HepG2 (cell line): ENCODE data around the gene RBM44. TPM values are rescaled to one million over a fixed set of nuclear protein-coding genes. Genes with fewer than 3 reads are reported as not detected.

Experiments used
- ATAC-seq: fragments of 200-7000 bp; cut with Tn5 transposase; 3 replicates; pipeline ENCODE4 v1.9.1; 2020; ENCODE audit warnings: mild to moderate bottlenecking, moderate library complexity
- BruUV-seq: library from RNA; stranded (reverse); fragments of 400-500 nt; replicated peaks from 2 replicates; lab custom pipeline; 2021; lab: Mats Ljungman, UMichigan
- CTCF ChIA-PET: fragments of 300-600 bp; formaldehyde crosslinking; extraction: SDS; loops from one replicate; lab custom pipeline; 2021; ENCODE audit warnings: low total read pairs, inconsistent platforms, low intra/inter-chr PET ratio; lab: Yijun Ruan, JAX
- POLR2A ChIA-PET: fragments of 350-600 bp; sonication (Branson Sonifier 250); formaldehyde crosslinking; loops from one replicate; lab custom pipeline; 2020; ENCODE audit warnings: antibody characterized with exemption, inconsistent platforms; lab: Yijun Ruan, JAX
- DNase-seq: peaks from one replicate; pipeline ENCODE4 v3.0.0-alpha.2; 2015; ENCODE audit warnings: low spot score
- FAIRE-seq: peaks from 3 replicates; lab custom pipeline; 2011; peaks lifted over from hg19 to GRCh38; lab: Jason Lieb, UNC
- H2AFZ ChIP-seq: one replicate; pipeline ENCODE4 v1.6.1; 2011; ENCODE audit warnings: low read length, inconsistent platforms
- H3K27ac ChIP-seq: fragments of 300-600 bp; 3 replicates; pipeline ENCODE4 v1.8.0; 2011; ENCODE audit warnings: mixed run types, mild to moderate bottlenecking, mixed read lengths, low read length, inconsistent platforms; ENCODE audit not compliant: insufficient read depth; ENCODE audit errors: extremely low read length
- H3K27me3 ChIP-seq, 2 experiments: fragments of 200-600 bp in 1 of 2; 2 replicates in 1 of 2; 3 replicates in 1 of 2; pipeline versions ENCODE4 v1.6.0 to v1.8.0; 2011; ENCODE audit warnings: low read length in 2 of 2, mild to moderate bottlenecking in 2 of 2, moderate library complexity in 2 of 2, inconsistent platforms in 1 of 2; ENCODE audit not compliant: insufficient read depth in 2 of 2, control insufficient read depth in 1 of 2
- H3K36me3 ChIP-seq, 2 experiments: fragments of 200-600 bp in 1 of 2; replicated peaks in 1 of 2; 2 replicates in 1 of 2; 3 replicates in 1 of 2; pipeline versions ENCODE4 v1.5.1 to v1.8.0; 2011; ENCODE audit warnings: low read length in 2 of 2, inconsistent platforms in 1 of 2; ENCODE audit not compliant: insufficient read depth in 2 of 2, control insufficient read depth in 1 of 2
- H3K4me1 ChIP-seq: 2 replicates; pipeline ENCODE4 v1.5.1; 2012; ENCODE audit warnings: low read length, inconsistent platforms; ENCODE audit not compliant: insufficient read depth
- H3K4me2 ChIP-seq: 2 replicates; pipeline ENCODE4 v1.6.0; 2011; ENCODE audit warnings: low read depth, low read length, inconsistent platforms
- H3K4me3 ChIP-seq, 3 experiments: fragments of 200-600 bp in 1 of 3; sonication (generic), shearing (Covaris generic) in 1 of 3; replicated peaks in 1 of 3; 2 replicates each; pipeline ENCODE4 v1.5.1; 2011 to 2016; ENCODE audit warnings: low read length in 3 of 3, inconsistent platforms in 2 of 3, low read depth in 2 of 3, mild to moderate bottlenecking in 2 of 3, control low read depth in 1 of 3, mixed read lengths in 1 of 3; ENCODE audit not compliant: insufficient read depth in 1 of 3
- H3K79me2 ChIP-seq: one replicate; pipeline ENCODE4 v1.6.1; 2011; ENCODE audit warnings: low read length, inconsistent platforms; ENCODE audit not compliant: insufficient read depth
- H3K9ac ChIP-seq: 2 replicates; pipeline ENCODE4 v1.6.0; 2011; ENCODE audit warnings: mild to moderate bottlenecking, low read depth, low read length, inconsistent platforms; ENCODE audit not compliant: insufficient read depth
- H3K9me3 ChIP-seq: 2 replicates; pipeline ENCODE4 v1.5.1; 2012; ENCODE audit warnings: mild to moderate bottlenecking, low read length
- H4K20me1 ChIP-seq: 2 replicates; pipeline ENCODE4 v1.6.0; 2011; ENCODE audit warnings: inconsistent platforms, mild to moderate bottlenecking, low read length, moderate library complexity; ENCODE audit not compliant: insufficient read depth
- GABPB1 ChIP-seq: IDR thresholded peaks from 2 replicates; pipeline ENCODE4 v1.6.1; 2016; ENCODE audit warnings: mild to moderate bottlenecking, missing genetic modification reagents, moderate library complexity, missing compliant biosample characterization
- PHB2 ChIP-seq: fragments of 450-650 bp; IDR thresholded peaks from 2 replicates; pipeline ENCODE4 v1.6.1; 2018; ENCODE audit not compliant: partially characterized antibody
- POLR2AphosphoS2 ChIP-seq: IDR thresholded peaks from 2 replicates; pipeline ENCODE4 v1.6.1; 2011; ENCODE audit warnings: low read depth, low read length, improper control_type of control experiment
- POLR2G ChIP-seq: fragments of 200-400 bp; formaldehyde crosslinking; IDR thresholded peaks from 2 replicates; pipeline ENCODE4 v1.6.1; 2018; ENCODE audit warnings: mild to moderate bottlenecking, low read depth, low read length, moderate library complexity
- RBM22 ChIP-seq: fragments of 200-400 bp; formaldehyde crosslinking; optimal IDR thresholded peaks from 2 replicates; pipeline ENCODE3; 2017; ENCODE audit warnings: mild to moderate bottlenecking, low read length, moderate library complexity
- ZFP36 ChIP-seq: fragments of 150-350 bp; IDR thresholded peaks from 2 replicates; pipeline ENCODE4 v1.6.1; 2018; ENCODE audit warnings: borderline replicate concordance, low read length, low read depth; ENCODE audit not compliant: partially characterized antibody
- ZMYM4 ChIP-seq: sonication (generic); formaldehyde crosslinking; IDR thresholded peaks from 2 replicates; pipeline ENCODE4 v1.8.1; 2023; ENCODE audit warnings: mild to moderate bottlenecking, missing genetic modification reagents
- ZNF124 ChIP-seq: sonication (generic); formaldehyde crosslinking; IDR thresholded peaks from 2 replicates; pipeline ENCODE4 v1.4.0; 2020; ENCODE audit warnings: missing genetic modification reagents
- ZNF225 ChIP-seq: sonication (generic); formaldehyde crosslinking; IDR thresholded peaks from 2 replicates; pipeline ENCODE4 v1.4.0; 2020; ENCODE audit warnings: mild to moderate bottlenecking, missing genetic modification reagents
- ZNF234 ChIP-seq: sonication (generic); formaldehyde crosslinking; conservative IDR thresholded peaks from 2 replicates; pipeline ENCODE4 v1.5.1; 2020; ENCODE audit warnings: mild to moderate bottlenecking, missing genetic modification reagents
- ZNF335 ChIP-seq: sonication (generic); formaldehyde crosslinking; IDR thresholded peaks from 2 replicates; pipeline ENCODE4 v1.4.0; 2020; ENCODE audit warnings: missing genetic modification reagents
- ZNF446 ChIP-seq: sonication (generic); formaldehyde crosslinking; IDR thresholded peaks from 2 replicates; pipeline ENCODE4 v1.5.0; 2020; ENCODE audit warnings: mild to moderate bottlenecking, missing genetic modification reagents
- ZNF496 ChIP-seq: sonication (generic); formaldehyde crosslinking; IDR thresholded peaks from 2 replicates; pipeline ENCODE4 v1.8.1; 2023; ENCODE audit warnings: mild to moderate bottlenecking, moderate library complexity, missing genetic modification reagents; ENCODE audit not compliant: insufficient replicate concordance
- ZNF614 ChIP-seq: IDR thresholded peaks from 2 replicates; pipeline ENCODE4 v1.6.1; 2018; ENCODE audit warnings: missing biosample characterization, missing genetic modification reagents, inconsistent platforms, borderline replicate concordance
- ZNF891 ChIP-seq: sonication (generic); formaldehyde crosslinking; IDR thresholded peaks from 2 replicates; pipeline ENCODE4 v1.5.0; 2020; ENCODE audit warnings: mild to moderate bottlenecking, missing genetic modification reagents
- WGBS: methylation state at CpG from one replicate; pipeline ENCODE4 v1.1.6; 2017; ENCODE audit warnings: low lambda C conversion rate; 5-methylcytosine and 5-hydroxymethylcytosine counted together
- in situ Hi-C: cut with HindIII; loops from 2 replicates; pipeline ENCODE4 v1.10.0; 2017; ENCODE audit warnings: low pct_unique_long_range_greater_than_20kb; ENCODE audit not compliant: extremely low pct_ligation_motif_present
- intact Hi-C: fragments of 100-400 bp; cut with micrococcal nuclease; formaldehyde crosslinking; loops from one replicate; pipeline ENCODE4 v1.10.0; 2022; ENCODE audit not compliant: unreplicated experiment
- polyA plus RNA-seq, 8 experiments: library from polyadenylated mRNA; depleted of rRNA in 3 of 8; stranded (reverse) in 7 of 8; unstranded in 1 of 8; fragments of >200 nt; fragmentation: Illumina TruSeq in 4 of 8; extraction: Trizol in 4 of 8; gene quantifications; 2 replicates each; pipeline versions ENCODE4 v1.2.1 to v1.2.3, GENCODE V29; 2011 to 2016; ENCODE audit warnings: low read depth in 4 of 8, missing spikeins in 1 of 8, mixed read lengths in 1 of 8; ENCODE audit not compliant: insufficient read depth in 1 of 8
- total RNA-seq, 5 experiments: library from RNA; depleted of rRNA; stranded (reverse); fragments of >200 nt; fragmentation: Illumina TruSeq; extraction: Trizol; gene quantifications; 2 replicates each; pipeline ENCODE4 v1.2.3, GENCODE V29; 2016; ENCODE audit warnings: low read depth in 1 of 5
- TF ChIP-seq, protein P1 (sequence below): sonication (generic); formaldehyde crosslinking; IDR thresholded peaks from 2 replicates; pipeline ENCODE4 v1.4.0; 2020; ENCODE audit warnings: missing genetic modification reagents

The RBM44 gene
- total and polyA plus RNA-seq, 2 of the 13 experiments (the other 11 are each of a cell fraction or from before 2014, with no cell fraction given), result 0.13 to 0.50 TPM

DNA sequence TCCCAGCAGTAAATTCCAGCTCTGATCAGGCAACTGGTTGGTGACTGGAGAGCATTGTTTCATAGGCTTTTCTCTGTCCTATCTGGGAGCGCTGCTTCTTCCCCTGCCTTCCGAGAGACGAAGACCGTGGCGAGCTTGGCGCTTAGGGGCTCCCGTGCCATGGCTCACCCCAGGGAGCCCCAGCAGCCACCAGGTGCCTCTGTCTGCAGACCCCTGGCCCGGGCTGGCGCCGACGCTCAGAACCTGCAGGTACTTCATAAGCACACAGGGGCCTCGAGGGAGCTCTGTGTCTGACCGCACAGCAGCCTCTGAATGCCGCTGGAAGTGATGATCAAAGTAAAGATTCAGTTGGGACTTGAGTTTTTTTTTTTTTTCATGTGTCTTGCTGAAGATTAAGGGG, 19.1 kb upstream of the RBM44 start:
- no peak overlapping the region for H3K27ac ChIP-seq
- ATAC-seq (no peak), FAIRE-seq (no peak), DNase-seq (no peak)
- peaks cover 7% of the 10 kb centered on the region for H3K4me1 ChIP-seq
- ChIA-PET CTCF (no interaction called here), POLR2A (no interaction called here)
- no peak overlapping the region for H2AFZ ChIP-seq
- H3K27me3 ChIP-seq, result no peaks in the 10 kb centered on the region
- H4K20me1 ChIP-seq, result no peaks in the 10 kb centered on the region
- H3K4me3 ChIP-seq, result no peak overlapping the region
- no TSS peak for BruUV-seq
- H3K36me3 ChIP-seq, result peaks cover 20 to 32% of the 10 kb centered on the region in 2 experiments; a peak in 4 of 5 replicates
- H3K4me2 ChIP-seq, result no peak overlapping the region
- H3K9ac ChIP-seq, result no peak overlapping the region
- no peaks in the 10 kb centered on the region for H3K79me2 ChIP-seq
- intact Hi-C loops (no loop called here), in situ Hi-C loops (no loop called here)
- no peak for TF ChIP-seq ZNF891
- TF ChIP-seq, protein P1, sequence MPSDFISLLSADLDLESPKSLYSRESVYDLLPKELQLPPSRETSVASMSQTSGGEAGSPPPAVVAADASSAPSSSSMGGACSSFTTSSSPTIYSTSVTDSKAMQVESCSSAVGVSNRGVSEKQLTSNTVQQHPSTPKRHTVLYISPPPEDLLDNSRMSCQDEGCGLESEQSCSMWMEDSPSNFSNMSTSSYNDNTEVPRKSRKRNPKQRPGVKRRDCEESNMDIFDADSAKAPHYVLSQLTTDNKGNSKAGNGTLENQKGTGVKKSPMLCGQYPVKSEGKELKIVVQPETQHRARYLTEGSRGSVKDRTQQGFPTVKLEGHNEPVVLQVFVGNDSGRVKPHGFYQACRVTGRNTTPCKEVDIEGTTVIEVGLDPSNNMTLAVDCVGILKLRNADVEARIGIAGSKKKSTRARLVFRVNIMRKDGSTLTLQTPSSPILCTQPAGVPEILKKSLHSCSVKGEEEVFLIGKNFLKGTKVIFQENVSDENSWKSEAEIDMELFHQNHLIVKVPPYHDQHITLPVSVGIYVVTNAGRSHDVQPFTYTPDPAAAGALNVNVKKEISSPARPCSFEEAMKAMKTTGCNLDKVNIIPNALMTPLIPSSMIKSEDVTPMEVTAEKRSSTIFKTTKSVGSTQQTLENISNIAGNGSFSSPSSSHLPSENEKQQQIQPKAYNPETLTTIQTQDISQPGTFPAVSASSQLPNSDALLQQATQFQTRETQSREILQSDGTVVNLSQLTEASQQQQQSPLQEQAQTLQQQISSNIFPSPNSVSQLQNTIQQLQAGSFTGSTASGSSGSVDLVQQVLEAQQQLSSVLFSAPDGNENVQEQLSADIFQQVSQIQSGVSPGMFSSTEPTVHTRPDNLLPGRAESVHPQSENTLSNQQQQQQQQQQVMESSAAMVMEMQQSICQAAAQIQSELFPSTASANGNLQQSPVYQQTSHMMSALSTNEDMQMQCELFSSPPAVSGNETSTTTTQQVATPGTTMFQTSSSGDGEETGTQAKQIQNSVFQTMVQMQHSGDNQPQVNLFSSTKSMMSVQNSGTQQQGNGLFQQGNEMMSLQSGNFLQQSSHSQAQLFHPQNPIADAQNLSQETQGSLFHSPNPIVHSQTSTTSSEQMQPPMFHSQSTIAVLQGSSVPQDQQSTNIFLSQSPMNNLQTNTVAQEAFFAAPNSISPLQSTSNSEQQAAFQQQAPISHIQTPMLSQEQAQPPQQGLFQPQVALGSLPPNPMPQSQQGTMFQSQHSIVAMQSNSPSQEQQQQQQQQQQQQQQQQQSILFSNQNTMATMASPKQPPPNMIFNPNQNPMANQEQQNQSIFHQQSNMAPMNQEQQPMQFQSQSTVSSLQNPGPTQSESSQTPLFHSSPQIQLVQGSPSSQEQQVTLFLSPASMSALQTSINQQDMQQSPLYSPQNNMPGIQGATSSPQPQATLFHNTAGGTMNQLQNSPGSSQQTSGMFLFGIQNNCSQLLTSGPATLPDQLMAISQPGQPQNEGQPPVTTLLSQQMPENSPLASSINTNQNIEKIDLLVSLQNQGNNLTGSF (CRISPR knock-in tag), result no peak
- TF ChIP-seq POLR2G, result no peak
- no peak for TF ChIP-seq ZNF335 (CRISPR knock-in tag)
- no peak for TF ChIP-seq ZFP36
- TF ChIP-seq PHB2, result no peak
- no peak for TF ChIP-seq GABPB1 (CRISPR knock-in tag)
- TF ChIP-seq ZNF614 (CRISPR knock-in tag), result no peak
- TF ChIP-seq ZNF225 (CRISPR knock-in tag), result no peak
- TF ChIP-seq RBM22, result no peak
- no peak for TF ChIP-seq ZNF446 (CRISPR knock-in tag)
- no peak for TF ChIP-seq ZMYM4
- no peak for TF ChIP-seq ZNF496
- TF ChIP-seq ZNF124, result no peak
- TF ChIP-seq POLR2AphosphoS2, result no peak
- no peak for TF ChIP-seq ZNF234 (CRISPR knock-in tag)
- over 99% methylated on average over 11 of the region's 14 CpGs for WGBS
- no peaks in the 10 kb centered on the region for H3K9me3 ChIP-seq
